ENCODE results near the gene PLCL1. TPM values are rescaled to one million over a fixed set of nuclear protein-coding genes. Genes with fewer than 3 reads are reported as not detected.

Gene PLCL1
- total RNA-seq, 1 experiment from 2014 or later, result 0.07 TPM

DNA sequence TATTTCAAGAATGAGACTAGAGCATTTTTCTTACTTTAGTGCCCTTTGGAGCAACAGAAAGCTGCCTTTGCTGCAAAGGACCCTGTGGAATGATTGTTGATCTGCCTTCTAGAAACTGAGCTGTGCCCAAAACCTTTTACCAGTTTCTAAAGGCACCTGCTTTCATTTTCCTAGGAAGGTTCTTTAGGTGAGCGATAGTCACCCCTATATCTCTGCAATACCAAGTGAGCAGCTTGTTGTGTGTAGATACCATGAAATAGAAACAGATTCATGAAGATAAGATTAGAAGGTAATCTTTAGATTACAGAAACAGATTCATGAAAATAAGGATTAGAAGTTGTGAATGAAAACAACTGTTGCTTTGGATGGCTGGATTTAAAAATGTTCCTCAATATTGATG is 202.3 kb downstream of the PLCL1 start:
- BruUV-seq (replicated peaks), result no TSS peak
- DNase-seq (ENCODE audit: low read depth, low spot score) (no peak), ATAC-seq (no peak)
- Histone ChIP-seq H3K4me2 (ENCODE audit: low read length) (no peak overlapping the region), H3K36me3 (ENCODE audit: control insufficient read depth in 1 of 2, insufficient read depth in 2 of 2, low read length in 2 of 2) (no peaks in the 10 kb centered on the region), H3K27me3 (ENCODE audit: insufficient read depth, low read length) (peaks cover 8% of the 10 kb centered on the region; the same call in 1 of the 2 replicates), H4K20me1 (ENCODE audit: insufficient read depth) (no peaks in the 10 kb centered on the region; the same call in 1 of the 2 replicates), H3K9ac (ENCODE audit: low read length) (no peak overlapping the region), H3K9me3 (ENCODE audit: control insufficient read depth in 1 of 2, insufficient read depth in 1 of 2, low read depth in 1 of 2, low read length in 2 of 2) (no peaks in the 10 kb centered on the region), H3K9me2 (ENCODE audit: insufficient read depth) (no peaks in the 10 kb centered on the region), H3K4me1 (ENCODE audit: control insufficient read depth in 1 of 2, insufficient read depth in 2 of 2, low read length in 2 of 2) (no peaks in the 10 kb centered on the region), H2AFZ (ENCODE audit: low read depth, low read length, poor library complexity, severe bottlenecking) (no peak overlapping the region), H3K27ac (ENCODE audit: low read depth, low read length) (no peak overlapping the region), H3K4me3 (replicated peaks in 1 of 2; ENCODE audit: low read depth in 1 of 2, low read length in 2 of 2) (no peak overlapping the region), H3K79me2 (ENCODE audit: insufficient read depth, low read length) (no peaks in the 10 kb centered on the region)
- TF ChIP-seq, protein P1, sequence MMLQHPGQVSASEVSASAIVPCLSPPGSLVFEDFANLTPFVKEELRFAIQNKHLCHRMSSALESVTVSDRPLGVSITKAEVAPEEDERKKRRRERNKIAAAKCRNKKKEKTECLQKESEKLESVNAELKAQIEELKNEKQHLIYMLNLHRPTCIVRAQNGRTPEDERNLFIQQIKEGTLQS (IDR thresholded peaks at IDR 0.05), result no peak
- TF ChIP-seq EGR1 (IDR thresholded peaks at IDR 0.05; ENCODE audit: low read depth) (no peak), EZH2phosphoT487 (IDR thresholded peaks at IDR 0.05; ENCODE audit: borderline replicate concordance) (no peak), EZH2 (IDR thresholded peaks at IDR 0.05) (no peak), ELF1 (IDR thresholded peaks at IDR 0.05; ENCODE audit: borderline replicate concordance, low read depth) (no peak), CEBPB (IDR thresholded peaks at IDR 0.05; ENCODE audit: low read depth) (no peak), POLR2AphosphoS5 (IDR thresholded peaks at IDR 0.05; ENCODE audit: low read depth, low read length) (no peak)
- intact Hi-C loops (cut with micrococcal nuclease), result no loop called here
- CTCF ChIA-PET, result no interaction called here
- POLR2A ChIA-PET, result no interaction called here
- RAD21 ChIA-PET (ENCODE audit: low non-redundant PET in 1 of 2, low total read pairs in 2 of 2, uncharacterized antibody in 2 of 2, unreplicated experiment in 2 of 2), result no interaction called here

DNA sequence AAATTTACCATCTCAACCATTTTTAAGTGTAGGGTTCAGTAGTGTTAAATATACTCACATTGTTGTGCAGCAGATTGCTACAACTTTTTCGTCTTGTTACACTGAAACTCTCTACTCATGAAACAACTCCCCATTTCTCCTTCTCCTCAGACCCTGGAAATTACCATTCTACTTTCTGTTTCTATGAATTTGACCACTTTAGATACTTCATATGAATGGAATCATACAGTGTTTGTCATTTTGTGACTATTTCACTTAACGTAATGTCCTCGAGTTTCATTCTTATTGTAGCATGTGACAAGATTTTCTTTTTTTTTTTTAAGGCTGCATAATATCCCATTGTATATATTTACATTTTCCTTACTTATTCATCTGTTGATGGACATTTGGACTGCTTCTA is 203.8 kb downstream of the PLCL1 start:
- intact Hi-C loops (cut with micrococcal nuclease), result no loop called here
- RAD21 ChIA-PET (ENCODE audit: low non-redundant PET in 1 of 2, low total read pairs in 2 of 2, uncharacterized antibody in 2 of 2, unreplicated experiment in 2 of 2), result no interaction called here
- CTCF ChIA-PET, result no interaction called here

More for the DNA sequence above, 203.8 kb downstream of the PLCL1 start:
- H3K36me3 ChIP-seq (ENCODE audit: control insufficient read depth in 1 of 2, insufficient read depth in 2 of 2, low read length in 2 of 2), result no peaks in the 10 kb centered on the region
- BruUV-seq (replicated peaks), result no TSS peak
- no peaks in the 10 kb centered on the region for H3K4me1 ChIP-seq (ENCODE audit: control insufficient read depth in 1 of 2, insufficient read depth in 2 of 2, low read length in 2 of 2)
- POLR2A ChIA-PET, result no interaction called here
- H3K9me3 ChIP-seq (ENCODE audit: control insufficient read depth in 1 of 2, insufficient read depth in 1 of 2, low read depth in 1 of 2, low read length in 2 of 2), result no peaks in the 10 kb centered on the region
- H3K9me2 ChIP-seq (ENCODE audit: insufficient read depth), result no peaks in the 10 kb centered on the region
- H3K27ac ChIP-seq (ENCODE audit: low read depth, low read length), result no peak overlapping the region
- DNase-seq (ENCODE audit: low read depth, low spot score), result no peak
- no peak overlapping the region for H3K4me2 ChIP-seq (ENCODE audit: low read length)
- no peak for ATAC-seq
- TF ChIP-seq CBX3 (IDR thresholded peaks at IDR 0.05; ENCODE audit: low read depth) (no peak), SP1 (IDR thresholded peaks at IDR 0.05; ENCODE audit: low read depth) (no peak), EZH2phosphoT487 (IDR thresholded peaks at IDR 0.05; ENCODE audit: borderline replicate concordance) (no peak), JUND (IDR thresholded peaks at IDR 0.05) (no peak), SIN3A (IDR thresholded peaks at IDR 0.05; ENCODE audit: low read depth) (no peak), SRF (IDR thresholded peaks at IDR 0.05; ENCODE audit: low read depth) (no peak), CEBPB (IDR thresholded peaks at IDR 0.05; ENCODE audit: low read depth) (no peak), TCF7L2 (IDR thresholded peaks at IDR 0.05; ENCODE audit: borderline replicate concordance, extremely low read depth, insufficient read depth, insufficient read length) (no peak)
- TF ChIP-seq, protein P2, sequence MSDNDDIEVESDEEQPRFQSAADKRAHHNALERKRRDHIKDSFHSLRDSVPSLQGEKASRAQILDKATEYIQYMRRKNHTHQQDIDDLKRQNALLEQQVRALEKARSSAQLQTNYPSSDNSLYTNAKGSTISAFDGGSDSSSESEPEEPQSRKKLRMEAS (IDR thresholded peaks at IDR 0.05), result no peak
- TF ChIP-seq, protein P3, sequence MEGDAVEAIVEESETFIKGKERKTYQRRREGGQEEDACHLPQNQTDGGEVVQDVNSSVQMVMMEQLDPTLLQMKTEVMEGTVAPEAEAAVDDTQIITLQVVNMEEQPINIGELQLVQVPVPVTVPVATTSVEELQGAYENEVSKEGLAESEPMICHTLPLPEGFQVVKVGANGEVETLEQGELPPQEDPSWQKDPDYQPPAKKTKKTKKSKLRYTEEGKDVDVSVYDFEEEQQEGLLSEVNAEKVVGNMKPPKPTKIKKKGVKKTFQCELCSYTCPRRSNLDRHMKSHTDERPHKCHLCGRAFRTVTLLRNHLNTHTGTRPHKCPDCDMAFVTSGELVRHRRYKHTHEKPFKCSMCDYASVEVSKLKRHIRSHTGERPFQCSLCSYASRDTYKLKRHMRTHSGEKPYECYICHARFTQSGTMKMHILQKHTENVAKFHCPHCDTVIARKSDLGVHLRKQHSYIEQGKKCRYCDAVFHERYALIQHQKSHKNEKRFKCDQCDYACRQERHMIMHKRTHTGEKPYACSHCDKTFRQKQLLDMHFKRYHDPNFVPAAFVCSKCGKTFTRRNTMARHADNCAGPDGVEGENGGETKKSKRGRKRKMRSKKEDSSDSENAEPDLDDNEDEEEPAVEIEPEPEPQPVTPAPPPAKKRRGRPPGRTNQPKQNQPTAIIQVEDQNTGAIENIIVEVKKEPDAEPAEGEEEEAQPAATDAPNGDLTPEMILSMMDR (IDR thresholded peaks at IDR 0.05 in 2 of 3, conservative IDR thresholded peaks at IDR 0.05 in 1 of 3; ENCODE audit: borderline replicate concordance in 1 of 3, insufficient read depth in 1 of 3, low read depth in 2 of 3, low read length in 2 of 3), result no peak
- TF ChIP-seq, protein P4, sequence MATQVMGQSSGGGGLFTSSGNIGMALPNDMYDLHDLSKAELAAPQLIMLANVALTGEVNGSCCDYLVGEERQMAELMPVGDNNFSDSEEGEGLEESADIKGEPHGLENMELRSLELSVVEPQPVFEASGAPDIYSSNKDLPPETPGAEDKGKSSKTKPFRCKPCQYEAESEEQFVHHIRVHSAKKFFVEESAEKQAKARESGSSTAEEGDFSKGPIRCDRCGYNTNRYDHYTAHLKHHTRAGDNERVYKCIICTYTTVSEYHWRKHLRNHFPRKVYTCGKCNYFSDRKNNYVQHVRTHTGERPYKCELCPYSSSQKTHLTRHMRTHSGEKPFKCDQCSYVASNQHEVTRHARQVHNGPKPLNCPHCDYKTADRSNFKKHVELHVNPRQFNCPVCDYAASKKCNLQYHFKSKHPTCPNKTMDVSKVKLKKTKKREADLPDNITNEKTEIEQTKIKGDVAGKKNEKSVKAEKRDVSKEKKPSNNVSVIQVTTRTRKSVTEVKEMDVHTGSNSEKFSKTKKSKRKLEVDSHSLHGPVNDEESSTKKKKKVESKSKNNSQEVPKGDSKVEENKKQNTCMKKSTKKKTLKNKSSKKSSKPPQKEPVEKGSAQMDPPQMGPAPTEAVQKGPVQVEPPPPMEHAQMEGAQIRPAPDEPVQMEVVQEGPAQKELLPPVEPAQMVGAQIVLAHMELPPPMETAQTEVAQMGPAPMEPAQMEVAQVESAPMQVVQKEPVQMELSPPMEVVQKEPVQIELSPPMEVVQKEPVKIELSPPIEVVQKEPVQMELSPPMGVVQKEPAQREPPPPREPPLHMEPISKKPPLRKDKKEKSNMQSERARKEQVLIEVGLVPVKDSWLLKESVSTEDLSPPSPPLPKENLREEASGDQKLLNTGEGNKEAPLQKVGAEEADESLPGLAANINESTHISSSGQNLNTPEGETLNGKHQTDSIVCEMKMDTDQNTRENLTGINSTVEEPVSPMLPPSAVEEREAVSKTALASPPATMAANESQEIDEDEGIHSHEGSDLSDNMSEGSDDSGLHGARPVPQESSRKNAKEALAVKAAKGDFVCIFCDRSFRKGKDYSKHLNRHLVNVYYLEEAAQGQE (IDR thresholded peaks at IDR 0.05; ENCODE audit: low read depth), result no peak
- no peaks in the 10 kb centered on the region for H3K79me2 ChIP-seq (ENCODE audit: insufficient read depth, low read length)
- H4K20me1 ChIP-seq (ENCODE audit: insufficient read depth), result no peaks in the 10 kb centered on the region; the same call in 1 of the 2 replicates
- no peak overlapping the region for H3K4me3 ChIP-seq (replicated peaks in 1 of 2; ENCODE audit: low read depth in 1 of 2, low read length in 2 of 2)
- peaks cover 8% of the 10 kb centered on the region; the same call in 1 of the 2 replicates for H3K27me3 ChIP-seq (ENCODE audit: insufficient read depth, low read length)
- H3K9ac ChIP-seq (ENCODE audit: low read length), result no peak overlapping the region
- H2AFZ ChIP-seq (ENCODE audit: low read depth, low read length, poor library complexity, severe bottlenecking), result no peak overlapping the region

Data from HCT116 (cell line).